SK-N-SH treated with all-trans-retinoic acid at 6 μM for 48 hours (cell line): Measurements from ENCODE around the gene EMP3.
"Not testable (repeated sequence)": the region's sequence is repeated elsewhere in the genome, so short reads cannot be mapped to it uniquely, and the experiment has no call there.

Experiments
- ATAC-seq: fragments of 200-7000 bp; cut with Tn5 transposase; 3 replicates; pipeline ENCODE4 v1.9.1; 2020; ENCODE audit warnings: mild to moderate bottlenecking, moderate library complexity
- ARNTL ChIP-seq: fragments of 450-650 bp; formaldehyde crosslinking; IDR thresholded peaks from 2 replicates; pipeline ENCODE4 v1.5.0; 2020; ENCODE audit warnings: low read depth, mild to moderate bottlenecking, moderate library complexity, borderline replicate concordance
- BACH2 ChIP-seq: fragments of 250-450 bp; sonication (Bioruptor Pico); IDR thresholded peaks from 2 replicates; pipeline ENCODE4 v1.9.0; 2021; ENCODE audit warnings: mild to moderate bottlenecking, borderline replicate concordance
- CREB5 ChIP-seq: fragments of 250-450 bp; sonication (Bioruptor Pico); IDR thresholded peaks from 2 replicates; pipeline ENCODE4 v1.5.1; 2020; ENCODE audit warnings: low read depth, mild to moderate bottlenecking, moderate library complexity
- CSRNP3 ChIP-seq: fragments of 250-450 bp; sonication (Bioruptor Pico); IDR thresholded peaks from 2 replicates; pipeline ENCODE4 v1.5.1; 2021; ENCODE audit warnings: mild to moderate bottlenecking, moderate library complexity
- ESRRG ChIP-seq: fragments of 250-450 bp; sonication (Bioruptor Pico); IDR thresholded peaks from 2 replicates; pipeline ENCODE4 v1.6.1; 2021; ENCODE audit warnings: mild to moderate bottlenecking
- GLIS3 ChIP-seq: fragments of 250-450 bp; sonication (Bioruptor Pico); IDR thresholded peaks from 2 replicates; pipeline ENCODE4 v1.5.0; 2020; ENCODE audit warnings: mild to moderate bottlenecking, moderate library complexity
- ISL1 ChIP-seq: fragments of 250-450 bp; sonication (Bioruptor Pico); IDR thresholded peaks from 2 replicates; pipeline ENCODE4 v2.1.2; 2022; ENCODE audit warnings: mild to moderate bottlenecking, moderate library complexity
- PATZ1 ChIP-seq: fragments of 250-450 bp; sonication (Bioruptor Pico); IDR thresholded peaks from 2 replicates; pipeline ENCODE4 v1.8.0; 2020; ENCODE audit warnings: mild to moderate bottlenecking, moderate library complexity, borderline replicate concordance
- PPARA ChIP-seq: fragments of 250-450 bp; sonication (Bioruptor Pico); IDR thresholded peaks from 2 replicates; pipeline ENCODE4 v1.5.0; 2020; ENCODE audit warnings: mild to moderate bottlenecking, borderline replicate concordance
- RARB ChIP-seq: fragments of 250-450 bp; sonication (Bioruptor Pico); IDR thresholded peaks from 2 replicates; pipeline ENCODE4 v1.8.0; 2021; ENCODE audit warnings: mild to moderate bottlenecking, moderate library complexity
- SNAI2 ChIP-seq: fragments of 250-450 bp; sonication (Bioruptor Pico); IDR thresholded peaks from 2 replicates; pipeline ENCODE4 v1.5.0; 2020; ENCODE audit warnings: mild to moderate bottlenecking, moderate library complexity
- TOX ChIP-seq: fragments of 250-450 bp; sonication (Bioruptor Pico); IDR thresholded peaks from 2 replicates; pipeline ENCODE4 v1.8.0; 2021; ENCODE audit warnings: mild to moderate bottlenecking, moderate library complexity, borderline replicate concordance
- TSHZ2 ChIP-seq: fragments of 250-450 bp; sonication (Bioruptor Pico); IDR thresholded peaks from 2 replicates; pipeline ENCODE4 v1.5.0; 2020; ENCODE audit warnings: mild to moderate bottlenecking, moderate library complexity
- ZC3H10 ChIP-seq: fragments of 250-450 bp; sonication (Bioruptor Pico); IDR thresholded peaks from 2 replicates; pipeline ENCODE4 v1.5.1; 2021; ENCODE audit warnings: mild to moderate bottlenecking, moderate library complexity
- ZFP3 ChIP-seq: fragments of 250-450 bp; sonication (Bioruptor Pico); IDR thresholded peaks from 2 replicates; pipeline ENCODE4 v1.5.0; 2020; ENCODE audit warnings: mild to moderate bottlenecking, moderate library complexity
- ZFP30 ChIP-seq: fragments of 450-650 bp; formaldehyde crosslinking; IDR thresholded peaks from 2 replicates; pipeline ENCODE4 v1.5.0; 2022; ENCODE audit warnings: mild to moderate bottlenecking, moderate library complexity
- ZNF70 ChIP-seq: fragments of 450-650 bp; formaldehyde crosslinking; IDR thresholded peaks from 2 replicates; pipeline ENCODE4 v1.5.0; 2020; ENCODE audit warnings: mild to moderate bottlenecking, moderate library complexity
- ZNF8 ChIP-seq: fragments of 450-650 bp; formaldehyde crosslinking; IDR thresholded peaks from 2 replicates; pipeline ENCODE4 v1.5.0; 2020; ENCODE audit warnings: mild to moderate bottlenecking, moderate library complexity

Gene EMP3

GRCh38 chr19:48310227-48310626 is 15.1 kb upstream of the EMP3 start (continued):
- no peak for TF ChIP-seq ZFP30

- no peak for TF ChIP-seq ZC3H10 (CRISPR knock-in tag)
- no peak for TF ChIP-seq PPARA (CRISPR knock-in tag)
- TF ChIP-seq ISL1 = no peak
- TF ChIP-seq CREB5 (CRISPR knock-in tag) = no peak
- ATAC-seq = no peak
These were observed 14.0 kb upstream of the EMP3 start for GRCh38 chr19:48311384-48311783.

GRCh38 chr19:48315712-48316111 is 9.6 kb upstream of the EMP3 start:
- TF ChIP-seq ZNF8 (CRISPR knock-in tag) (no peak), BACH2 (CRISPR knock-in tag) (no peak), ISL1 (no peak), CSRNP3 (CRISPR knock-in tag) (no peak), PATZ1 (no peak), ZC3H10 (CRISPR knock-in tag) (no peak), ESRRG (CRISPR knock-in tag) (no peak), TSHZ2 (CRISPR knock-in tag) (no peak), RARB (CRISPR knock-in tag) (no peak), ARNTL (CRISPR knock-in tag) (no peak), CREB5 (CRISPR knock-in tag) (no peak)
- no peak for ATAC-seq

GRCh38 chr19:48317708-48317960 is 7.7 kb upstream of the EMP3 start:
- ATAC-seq = not testable (repeated sequence)

- no peak for ATAC-seq
- no peak for TF ChIP-seq PATZ1
- TF ChIP-seq ZC3H10 (CRISPR knock-in tag) = no peak
- TF ChIP-seq ARNTL (CRISPR knock-in tag) = no peak
- no peak for TF ChIP-seq ZFP3 (CRISPR knock-in tag)
- no peak for TF ChIP-seq SNAI2 (CRISPR knock-in tag)
- no peak for TF ChIP-seq RARB (CRISPR knock-in tag)
- no peak for TF ChIP-seq ISL1
- TF ChIP-seq TOX (CRISPR knock-in tag) = no peak
- no peak for TF ChIP-seq GLIS3 (CRISPR knock-in tag)
- no peak for TF ChIP-seq CSRNP3 (CRISPR knock-in tag)
- no peak for TF ChIP-seq ZNF70 (CRISPR knock-in tag)
- TF ChIP-seq TSHZ2 (CRISPR knock-in tag) = no peak
These were observed 6.9 kb upstream of the EMP3 start for GRCh38 chr19:48318286-48318987.
